Right forelimb (tissue), 1 donor: ENCODE results near the gene FTL.

Source experiments
- DNase-seq: peaks from one replicate; pipeline ENCODE4 v3.0.0-alpha.2; 2018

FTL gene

DNA sequence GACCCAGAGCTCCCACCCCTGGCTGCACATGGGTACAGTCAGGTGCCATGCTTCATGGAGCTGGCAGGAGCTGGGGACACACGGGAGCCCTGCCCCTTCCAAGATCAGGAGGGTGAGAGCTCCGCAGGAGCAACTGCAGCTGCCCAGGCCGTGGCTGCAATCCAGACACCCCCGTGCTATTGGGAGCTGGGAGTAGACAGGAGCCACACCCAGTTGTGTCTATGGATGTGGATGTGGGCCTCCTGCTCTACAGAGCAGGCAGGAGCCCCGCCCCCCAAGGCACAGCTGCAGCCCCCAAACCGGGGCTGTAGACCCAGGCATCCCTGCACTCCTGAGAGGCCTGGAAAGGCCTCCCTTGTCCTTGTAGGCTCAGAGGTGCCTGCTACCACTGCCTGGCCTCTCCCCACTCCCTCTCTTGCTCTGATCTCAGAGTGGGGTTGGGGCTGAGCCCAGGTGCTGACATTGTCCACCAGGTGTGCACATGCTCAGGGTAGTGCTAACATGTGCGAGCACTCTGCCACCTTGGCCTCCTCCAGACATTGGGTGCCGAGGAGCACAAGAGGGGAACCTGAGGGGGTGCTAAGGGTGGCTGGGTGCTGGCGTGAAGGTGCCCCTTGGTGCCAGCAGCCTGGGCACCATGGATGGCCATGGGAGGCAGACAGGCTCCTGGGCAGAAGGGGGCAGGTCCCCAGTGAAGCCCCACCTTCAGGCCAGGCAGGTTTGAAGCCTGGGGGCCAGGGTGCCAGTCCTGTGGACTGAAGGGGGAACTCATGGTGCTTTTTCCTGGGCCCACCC, 18.4 kb upstream of the FTL start:
- no peak for DNase-seq

DNA sequence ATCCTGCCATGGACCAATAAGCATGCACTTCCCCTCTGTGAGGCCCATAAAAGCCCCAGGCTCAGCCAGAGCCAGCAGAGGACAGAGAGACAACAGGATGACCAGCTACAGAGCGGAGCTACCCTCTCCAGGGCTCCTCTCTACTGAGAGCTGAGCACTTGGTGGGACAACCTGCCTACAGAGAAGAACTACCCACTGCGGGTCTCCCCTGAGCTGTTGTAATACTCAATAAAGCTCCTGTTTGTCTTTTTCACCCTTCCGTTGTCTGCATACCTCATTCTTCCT, 17.9 kb upstream of the FTL start:
- DNase-seq: no peak

DNA sequence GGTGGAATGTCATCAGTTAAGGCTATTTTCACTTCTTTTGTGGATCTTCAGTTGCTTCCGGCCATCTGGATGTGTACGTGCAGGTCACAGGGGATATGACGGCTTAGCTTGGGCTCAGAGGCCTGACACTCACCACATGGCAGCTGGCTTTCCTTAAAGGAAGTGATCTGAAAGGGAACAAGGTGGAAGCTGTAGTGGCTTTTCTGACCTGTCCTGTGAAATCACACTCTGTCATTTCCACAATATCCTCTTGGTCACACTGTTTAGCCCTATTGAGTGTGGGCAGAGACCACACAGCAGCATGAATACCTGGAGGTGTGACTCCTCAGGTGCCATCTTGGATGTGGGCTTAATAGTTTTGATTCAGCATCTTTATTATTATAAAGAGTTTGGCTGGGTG, 14.9 kb upstream of the FTL start:
- DNase-seq: no peak

DNA sequence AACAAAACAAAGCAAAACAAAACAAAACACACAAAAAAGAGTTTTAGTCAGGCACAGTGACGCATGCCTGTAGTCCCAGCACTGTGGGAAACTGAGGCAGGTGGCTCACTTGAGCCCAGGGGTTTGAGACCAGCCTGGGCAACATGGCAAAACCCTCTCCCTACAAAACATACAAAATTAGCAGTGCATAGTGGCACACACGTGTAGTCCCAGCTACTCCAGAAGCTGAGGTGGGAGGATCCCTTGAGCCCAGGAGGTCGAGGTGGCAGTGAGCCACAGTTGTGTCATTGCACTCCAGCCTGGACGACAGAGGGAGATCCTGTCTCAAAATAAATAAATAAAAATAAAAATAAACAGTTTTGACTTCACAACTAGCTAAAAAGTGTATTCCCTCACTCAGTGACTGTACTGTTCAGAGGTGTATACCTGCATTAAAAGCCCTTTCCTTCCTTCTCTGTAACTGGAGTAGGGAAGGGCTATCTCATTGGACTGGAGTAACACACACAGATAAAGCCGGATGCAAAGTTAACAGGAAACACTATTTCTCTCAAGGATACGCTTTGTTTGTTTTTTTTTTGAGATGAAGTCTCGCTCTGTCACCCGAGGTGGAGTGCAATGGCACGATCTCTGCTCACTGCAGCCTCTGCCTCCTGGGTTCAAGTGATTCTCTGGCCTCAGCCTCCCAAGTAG, 14.1 kb upstream of the FTL start:
- no peak for DNase-seq

DNA sequence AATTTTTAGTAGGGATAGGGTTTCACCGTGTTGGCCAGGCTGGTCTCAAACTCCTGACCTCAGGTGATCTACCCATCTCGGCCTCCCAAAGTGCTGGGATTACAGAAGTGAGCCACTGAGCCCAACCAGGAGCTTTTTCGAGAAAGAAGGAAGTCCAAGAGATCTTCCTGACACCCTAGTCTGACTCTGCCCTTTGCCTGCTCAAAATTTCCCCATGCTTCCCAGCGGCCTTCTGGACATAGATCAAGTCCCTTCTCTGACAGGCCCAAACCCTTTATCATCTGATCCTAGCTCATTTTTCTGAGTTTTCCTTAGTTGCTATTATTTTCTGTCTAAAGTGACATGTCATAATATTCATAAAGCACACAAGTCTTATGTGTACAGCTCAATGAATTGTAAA, 12.0 kb upstream of the FTL start:
- no peak for DNase-seq

DNA sequence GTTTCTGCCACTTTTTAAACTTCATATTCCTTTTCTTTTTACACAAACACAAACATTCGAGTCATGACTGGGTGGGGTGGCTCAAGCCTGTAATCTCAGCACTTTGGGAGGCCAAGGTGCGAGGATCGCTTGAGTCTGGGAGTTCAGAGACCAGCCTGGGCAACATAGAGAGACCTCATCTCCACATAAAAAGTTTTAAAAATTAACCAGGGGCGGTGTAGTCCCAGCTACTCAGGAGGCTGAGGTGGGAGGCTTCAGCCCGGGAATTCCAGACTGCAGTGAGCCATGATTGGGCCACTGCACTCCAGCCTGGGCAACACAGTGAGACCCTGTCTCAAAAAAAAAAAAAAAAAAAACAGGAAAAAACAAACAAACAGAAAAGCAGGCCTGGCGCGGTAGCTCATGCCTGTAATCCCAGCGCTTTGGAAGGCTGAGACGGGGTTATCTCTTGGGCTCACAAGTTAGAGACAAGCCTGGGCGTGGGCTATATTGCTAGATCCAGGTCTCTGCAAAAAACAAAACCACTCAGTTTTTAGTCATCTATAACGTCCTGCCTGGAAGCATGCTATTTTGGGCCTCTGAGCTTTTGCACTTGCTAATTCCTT, 11.0 kb upstream of the FTL start:
- DNase-seq: no peak

DNA sequence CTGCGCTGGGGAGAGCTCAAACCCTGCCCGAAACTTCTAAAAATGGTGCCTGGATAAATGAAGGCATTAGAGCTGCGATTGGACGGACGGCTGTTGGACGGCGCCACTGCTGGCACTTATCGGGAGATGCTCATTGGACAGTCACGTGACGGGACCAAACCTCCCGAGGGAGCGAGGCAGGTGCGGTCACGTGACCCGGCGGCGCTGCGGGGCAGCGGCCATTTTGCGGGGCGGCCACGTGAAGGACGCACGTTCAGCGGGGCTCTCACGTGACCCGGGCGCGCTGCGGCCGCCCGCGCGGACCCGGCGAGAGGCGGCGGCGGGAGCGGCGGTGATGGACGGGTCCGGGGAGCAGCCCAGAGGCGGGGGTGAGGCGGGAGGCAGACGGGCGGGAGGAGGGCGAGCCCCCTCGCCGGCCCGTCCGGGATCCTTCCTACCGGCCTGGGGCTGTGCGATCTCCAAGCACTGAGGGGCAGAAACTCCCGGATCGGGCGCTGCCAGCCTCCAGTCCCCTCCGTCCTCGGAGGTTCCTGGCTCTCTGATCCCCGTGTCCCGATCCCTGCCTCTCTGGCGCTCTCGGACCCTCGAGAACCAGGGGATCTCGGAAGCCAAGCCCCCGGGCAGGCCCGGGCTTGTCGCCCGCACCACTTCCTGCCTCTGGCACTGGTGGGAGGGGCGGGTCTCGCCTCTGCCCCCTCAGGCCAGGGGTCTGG, 10.4 kb upstream of the FTL start, which contains the start of gene BAX:
Gene BAX (plus strand): TSS at position 281 of the 713 bp plus-strand sequence. CDS start 54 bp downstream, at position 335.
- peak; percentile 98 for DNase-seq

DNA sequence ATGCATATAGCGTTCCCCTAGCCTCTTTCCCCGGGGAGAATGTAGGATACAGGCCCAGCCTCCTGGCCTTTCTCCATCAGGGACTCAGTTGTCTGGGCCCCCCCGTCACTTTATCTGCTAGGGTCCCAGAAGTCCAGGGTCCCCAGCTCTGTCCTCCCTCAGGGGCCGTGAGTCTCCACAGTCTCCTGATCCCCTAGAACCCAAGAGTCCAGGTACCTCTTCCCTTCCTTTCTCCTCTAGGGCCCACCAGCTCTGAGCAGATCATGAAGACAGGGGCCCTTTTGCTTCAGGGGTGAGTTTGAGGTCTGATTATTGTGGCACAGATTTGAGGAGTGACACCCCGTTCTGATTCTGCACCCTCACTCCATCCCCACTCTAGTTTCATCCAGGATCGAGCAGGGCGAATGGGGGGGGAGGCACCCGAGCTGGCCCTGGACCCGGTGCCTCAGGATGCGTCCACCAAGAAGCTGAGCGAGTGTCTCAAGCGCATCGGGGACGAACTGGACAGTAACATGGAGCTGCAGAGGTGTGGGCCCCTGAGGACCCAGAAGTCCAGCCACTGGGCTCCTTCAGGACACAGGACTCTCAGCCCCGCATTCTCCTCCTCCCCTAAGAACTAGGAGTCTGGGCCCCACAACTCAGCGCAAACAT, 9.7 kb upstream of the FTL start:
- DNase-seq: no peak

DNA sequence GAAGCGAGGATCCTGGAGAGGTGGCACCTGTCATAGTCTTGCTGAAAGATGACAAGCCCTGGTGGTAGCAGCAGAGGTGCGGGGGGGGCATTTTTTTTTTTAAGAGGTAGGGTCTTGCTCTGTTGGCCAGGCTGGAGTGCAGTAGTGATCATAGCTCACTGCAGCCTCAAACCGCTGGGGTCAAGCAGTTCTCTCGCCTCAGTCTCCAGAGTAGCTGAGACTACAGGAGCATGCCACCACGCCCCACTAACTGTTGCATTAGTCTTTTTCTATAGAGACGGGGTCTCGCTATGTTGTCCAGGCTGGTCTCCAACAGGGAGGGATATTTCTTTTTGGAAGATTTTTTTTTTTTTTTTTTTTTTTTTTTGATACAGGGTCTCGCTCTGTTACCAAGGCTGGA, 7.1 kb upstream of the FTL start:
- no peak for DNase-seq

DNA sequence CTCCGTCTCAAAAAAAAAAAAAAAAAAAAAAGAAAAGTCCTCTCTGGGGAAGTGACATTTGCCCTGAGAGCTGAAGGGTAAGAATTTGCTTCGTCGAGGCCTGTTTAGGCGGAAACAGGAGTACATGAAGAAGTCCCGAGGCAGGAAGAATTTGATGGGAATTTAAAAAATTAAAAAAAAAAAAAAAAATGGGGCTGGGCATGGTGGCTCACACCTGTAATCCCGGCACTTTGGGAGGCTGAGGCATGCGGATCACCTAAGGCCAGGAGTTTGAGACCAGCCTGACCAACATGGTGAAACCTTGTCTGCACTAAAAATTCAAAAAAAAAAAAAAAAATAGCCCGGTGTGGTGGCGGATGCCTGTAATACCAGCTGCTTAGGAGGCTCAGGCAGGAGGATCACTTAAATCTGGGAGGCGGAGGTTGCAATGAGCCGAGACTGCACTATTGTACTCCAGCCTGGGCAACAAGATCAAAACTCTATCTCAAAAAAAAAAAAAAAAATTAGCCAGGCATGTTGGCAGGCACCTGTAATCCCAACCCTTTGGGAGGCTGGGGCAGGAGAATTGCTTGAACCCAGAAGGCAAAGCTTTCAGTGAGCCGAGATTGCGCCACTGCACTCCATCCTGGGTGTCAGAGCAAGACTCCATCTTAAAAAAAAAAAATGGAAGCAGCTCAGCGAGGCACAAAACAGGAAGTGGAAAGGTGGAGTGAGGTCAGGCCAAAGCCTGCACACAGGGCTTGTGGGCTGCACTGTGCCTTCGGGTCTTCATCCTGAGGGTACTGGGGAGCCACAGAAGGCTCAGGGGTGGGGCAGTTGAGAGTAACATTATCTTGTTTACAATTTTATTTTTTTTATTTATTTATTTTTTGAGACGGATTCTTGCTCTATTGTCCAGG, 5.5 kb upstream of the FTL start:
- DNase-seq: no peak

DNA sequence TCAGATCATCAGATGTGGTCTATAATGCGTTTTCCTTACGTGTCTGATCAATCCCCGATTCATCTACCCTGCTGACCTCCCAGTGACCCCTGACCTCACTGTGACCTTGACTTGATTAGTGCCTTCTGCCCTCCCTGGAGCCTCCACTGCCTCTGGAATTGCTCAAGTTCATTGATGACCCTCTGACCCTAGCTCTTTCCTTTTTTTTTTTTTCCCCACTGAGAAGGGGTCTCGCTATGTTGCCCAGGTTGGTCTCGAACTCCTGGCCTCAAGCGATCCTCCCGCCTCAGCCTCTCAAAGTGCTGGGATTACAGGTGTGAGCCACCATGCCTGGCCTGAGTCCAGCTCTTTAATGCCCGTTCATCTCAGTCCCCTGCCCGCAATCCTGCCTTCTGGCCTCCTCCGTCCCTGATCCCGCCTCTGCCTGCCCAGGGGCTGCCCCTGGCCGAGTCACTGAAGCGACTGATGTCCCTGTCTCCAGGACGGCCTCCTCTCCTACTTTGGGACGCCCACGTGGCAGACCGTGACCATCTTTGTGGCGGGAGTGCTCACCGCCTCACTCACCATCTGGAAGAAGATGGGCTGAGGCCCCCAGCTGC, 4.0 kb upstream of the FTL start:
- DNase-seq: no peak

DNA sequence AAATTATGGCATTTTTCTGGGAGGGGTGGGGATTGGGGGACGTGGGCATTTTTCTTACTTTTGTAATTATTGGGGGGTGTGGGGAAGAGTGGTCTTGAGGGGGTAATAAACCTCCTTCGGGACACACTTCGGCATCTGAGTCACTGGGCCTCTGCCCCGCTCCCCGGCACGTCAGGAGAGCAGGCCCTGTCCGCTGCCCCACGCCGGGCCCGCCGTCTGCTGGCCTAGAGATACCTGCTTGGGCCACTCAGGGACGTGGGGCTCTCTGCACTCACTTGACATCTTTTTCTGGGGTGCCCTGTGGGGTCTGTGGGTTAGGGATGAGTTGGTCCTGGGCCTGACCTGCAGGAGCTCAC, 3.5 kb upstream of the FTL start:
- DNase-seq: no peak

DNA sequence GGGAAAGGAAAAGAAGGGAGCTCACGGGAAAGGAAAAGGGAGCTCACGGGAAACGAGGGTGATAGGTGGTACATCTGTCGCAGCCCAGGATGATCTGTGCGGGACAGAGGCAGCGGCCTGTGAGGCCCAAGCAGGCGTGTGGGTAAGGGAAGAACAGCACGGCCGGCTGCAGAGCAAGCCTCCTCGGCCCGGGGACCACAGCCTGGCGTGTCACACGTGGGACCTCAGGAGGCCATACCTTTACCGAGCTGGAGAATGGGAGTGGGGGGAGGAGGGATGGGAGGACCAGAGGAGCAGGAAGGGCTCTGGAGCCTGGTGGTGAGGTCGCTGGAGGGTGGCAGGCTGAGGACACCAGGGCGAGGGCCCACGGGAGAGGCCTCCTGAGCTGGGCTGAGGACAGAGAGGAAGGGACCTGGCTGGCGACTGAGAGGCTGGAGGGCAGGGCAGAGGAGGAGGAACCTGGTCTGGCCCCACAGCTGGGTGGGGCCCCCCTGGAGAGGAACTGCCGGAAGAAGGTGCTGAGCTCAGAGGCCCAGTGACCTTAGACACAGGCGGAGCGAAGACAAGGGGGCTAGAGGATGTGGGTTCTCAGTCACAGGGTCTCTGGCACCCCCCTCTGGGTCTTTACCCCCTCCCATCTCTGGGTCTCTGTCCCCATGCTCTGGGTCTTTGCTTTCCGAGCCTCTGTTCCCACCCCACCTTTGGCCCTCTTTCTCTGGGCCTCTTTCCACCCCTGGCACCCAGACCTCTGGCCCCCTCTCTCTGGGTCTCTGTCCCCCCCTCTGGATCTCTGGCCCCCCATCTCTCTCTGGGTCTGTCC, 2.9 kb upstream of the FTL start:
- DNase-seq: no peak

DNA sequence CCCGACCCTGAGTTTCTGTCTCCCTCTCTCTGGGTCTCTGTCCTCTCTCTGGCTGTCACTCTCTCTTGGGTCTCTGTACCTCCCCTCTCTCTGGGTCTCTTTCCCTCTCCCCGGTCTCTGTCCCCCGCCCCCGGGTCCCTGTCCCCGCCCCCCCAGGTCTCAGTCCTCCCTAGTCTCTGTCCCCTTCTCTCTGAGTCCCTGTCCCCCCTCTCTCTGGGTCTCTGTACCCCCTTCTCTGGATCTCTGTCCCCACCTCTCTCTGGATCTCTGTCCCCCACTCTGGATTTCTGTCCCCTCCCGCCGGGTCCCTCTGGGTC, 2.3 kb upstream of the FTL start:
- DNase-seq: no peak

DNA sequence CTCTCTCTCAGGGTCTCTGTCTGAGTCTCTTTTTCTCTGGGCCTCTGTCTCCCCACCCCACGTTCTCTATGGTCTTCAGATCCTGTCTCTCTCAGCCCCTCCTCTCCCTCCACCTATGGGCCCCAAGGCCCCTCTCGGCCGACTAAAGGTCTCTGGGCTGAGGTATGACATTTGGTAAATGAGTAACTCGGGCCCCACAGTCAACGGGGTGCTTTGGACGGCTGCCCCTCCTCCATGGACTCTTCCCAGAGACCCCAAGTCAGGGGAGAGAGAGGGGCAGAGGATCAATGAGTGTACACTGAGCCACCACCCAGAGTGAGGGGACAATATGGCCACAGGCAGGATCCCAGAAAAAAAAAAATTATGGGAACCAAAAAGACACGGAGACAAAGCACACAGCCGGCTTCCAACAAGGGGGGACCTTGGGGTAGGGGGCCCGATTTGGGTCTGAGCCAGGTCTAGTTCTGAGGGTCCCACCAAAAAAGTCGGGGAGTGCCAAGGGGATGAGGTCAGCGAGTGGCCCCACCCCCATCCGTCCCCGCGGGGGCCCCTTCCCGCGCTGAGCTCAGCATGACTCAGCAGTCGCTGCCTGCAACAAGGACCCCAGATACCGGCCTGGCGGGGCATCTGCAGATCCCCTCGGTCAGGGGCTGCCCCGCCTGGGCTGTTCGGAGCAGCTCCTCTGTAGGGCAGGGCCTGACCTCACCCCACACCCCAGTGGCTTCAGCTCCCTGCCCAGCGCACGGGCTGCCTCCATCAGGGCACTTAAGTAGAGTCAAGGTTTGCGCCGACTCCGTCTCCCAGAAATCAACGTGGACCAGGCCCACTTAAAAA, 1.5 kb upstream of the FTL start:
- peak; percentile 83 for DNase-seq

DNA sequence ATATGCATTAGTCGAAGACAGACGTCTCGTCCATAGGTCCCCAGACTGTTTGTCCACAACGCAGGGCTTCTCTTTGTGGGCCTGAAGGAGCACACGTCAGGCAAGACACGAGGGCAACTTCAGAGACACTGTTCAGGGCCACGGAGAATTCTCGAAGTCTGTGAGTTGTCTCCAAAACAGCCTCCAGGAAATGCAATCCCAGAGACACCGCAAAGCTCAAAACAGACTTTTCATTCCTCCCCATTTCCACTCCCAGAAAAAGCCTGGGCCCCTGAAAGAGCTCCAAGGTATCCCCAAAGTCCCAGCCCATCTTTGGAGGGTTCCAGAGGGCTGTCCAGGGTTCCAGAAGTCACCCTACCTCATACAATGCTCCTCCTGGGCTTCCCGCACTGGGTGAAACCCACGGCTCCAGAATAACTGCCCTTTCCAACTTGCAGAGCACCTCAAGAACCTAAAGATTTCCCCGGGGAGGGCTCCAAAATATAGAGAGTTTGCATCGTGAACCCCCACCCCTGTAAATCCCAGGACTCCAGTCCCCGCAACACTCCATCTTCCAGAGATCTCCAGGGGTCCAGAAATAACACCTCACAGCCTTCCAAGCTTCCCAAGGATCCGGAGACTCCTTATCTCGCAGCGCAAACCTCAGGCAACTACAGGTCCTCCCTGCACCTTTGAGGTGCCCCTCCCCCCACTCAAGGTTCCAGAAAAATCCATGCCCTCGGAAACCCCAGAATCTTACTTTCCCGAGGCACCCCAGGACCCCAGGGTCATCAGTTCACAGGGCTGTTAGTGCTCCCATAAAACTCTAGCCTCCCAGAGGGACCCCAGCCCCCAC, 687 bp upstream of the FTL start:
- no peak for DNase-seq

DNA sequence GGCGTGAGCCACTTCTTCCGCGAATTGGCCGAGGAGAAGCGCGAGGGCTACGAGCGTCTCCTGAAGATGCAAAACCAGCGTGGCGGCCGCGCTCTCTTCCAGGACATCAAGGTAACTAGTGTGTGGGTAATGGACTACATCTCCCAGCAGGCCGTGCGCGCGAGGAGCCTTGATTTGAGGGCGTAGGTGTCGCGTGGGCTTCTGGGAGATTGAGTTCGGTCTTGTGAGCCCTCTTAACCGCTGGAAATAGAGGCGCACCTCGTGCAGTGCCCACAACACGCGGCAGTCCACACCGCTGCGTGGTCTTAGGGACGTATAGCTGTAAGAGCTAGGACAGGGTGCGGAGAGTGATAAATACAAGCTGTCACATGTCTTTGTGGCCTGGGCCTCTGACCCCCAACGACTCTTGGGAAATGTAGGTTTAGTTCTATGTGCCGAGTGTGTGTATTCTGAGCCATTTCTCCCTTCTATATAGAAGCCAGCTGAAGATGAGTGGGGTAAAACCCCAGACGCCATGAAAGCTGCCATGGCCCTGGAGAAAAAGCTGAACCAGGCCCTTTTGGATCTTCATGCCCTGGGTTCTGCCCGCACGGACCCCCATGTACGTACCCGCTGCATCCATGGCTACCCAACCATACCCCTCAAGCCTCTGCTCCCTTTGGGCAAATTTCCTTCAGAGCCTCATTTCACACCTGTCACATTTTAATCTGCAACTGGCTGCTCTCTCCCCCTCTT, 864 bp downstream of the FTL start:
- DNase-seq: peak; percentile 92
